Measurements from ENCODE around the gene FASTKD3. TPM values are rescaled to one million over a fixed set of nuclear protein-coding genes. Genes with fewer than 3 reads are reported as not detected.

The FASTKD3 gene
- total and polyA plus RNA-seq, 2 donors (not counting 3 experiments of a cell fraction or from before 2014, with no cell fraction given): 5.5 to 9.6 TPM

DNA sequence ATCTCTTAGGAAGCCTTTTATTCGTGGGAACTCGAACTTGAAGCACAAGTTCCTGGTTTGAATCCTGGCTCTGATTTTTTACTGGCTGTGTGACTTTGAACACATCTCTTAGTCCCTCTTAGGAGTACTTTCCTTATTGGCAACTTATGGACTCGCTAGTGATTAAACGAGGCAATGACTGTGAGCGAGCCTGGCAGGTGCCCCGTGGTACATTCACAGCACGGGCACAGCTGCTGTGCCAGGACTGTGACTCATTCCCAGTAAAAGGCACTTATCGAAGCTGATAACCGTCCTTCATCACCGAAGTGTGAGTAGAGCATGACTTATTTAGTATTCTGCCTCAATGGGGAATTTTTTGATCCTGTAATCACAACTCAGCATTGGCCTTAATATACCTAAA lies 40.6 kb downstream of the FASTKD3 start:
- dilution Hi-C loops (cut with MboI; ENCODE audit: extremely low pct_ligation_motif_present, low sequenced_read_pairs): no loop called here
- no TSS peak for BruUV-seq (replicated peaks)
- Histone ChIP-seq H3K4me3 (replicated peaks in 1 of 3; ENCODE audit: insufficient read depth in 1 of 3, low read depth in 1 of 3, low read length in 3 of 3) (no peak overlapping the region), H3K9me1 (replicated peaks; ENCODE audit: control insufficient read depth, extremely low read depth, insufficient read depth, low read length) (no peaks in the 10 kb centered on the region), H3K4me2 (ENCODE audit: insufficient read depth, low read length) (no peak overlapping the region), H3K27ac (ENCODE audit: insufficient read depth, low read depth, low read length) (no peak overlapping the region), H4K20me1 (replicated peaks; ENCODE audit: control insufficient read depth, extremely low read depth, insufficient read depth, low read length) (no peaks in the 10 kb centered on the region), H3K4me1 (ENCODE audit: control insufficient read depth, extremely low read depth, insufficient read depth, low read length) (no peaks in the 10 kb centered on the region), H3K79me2 (ENCODE audit: control insufficient read depth, insufficient read depth, low read length) (no peaks in the 10 kb centered on the region), H2AFZ (ENCODE audit: low read depth, low read length) (no peak overlapping the region), H3K36me3 (ENCODE audit: control insufficient read depth in 2 of 2, extremely low read depth in 1 of 2, insufficient read depth in 2 of 2, low read length in 2 of 2) (no peaks in the 10 kb centered on the region), H3K27me3 (ENCODE audit: control insufficient read depth in 2 of 2, insufficient read depth in 2 of 2, low read length in 2 of 2) (no peaks in the 10 kb centered on the region), H3K9me3 (replicated peaks; ENCODE audit: control insufficient read depth, insufficient read depth, low read length) (no peaks in the 10 kb centered on the region), H3K9ac (replicated peaks; ENCODE audit: extremely low read depth, insufficient read depth, low read length) (no peak overlapping the region)
- intact Hi-C loops (cut with micrococcal nuclease): no loop called here
- FAIRE-seq (no peak), DNase-seq (ENCODE audit: low read depth, low spot score) (no peak)
- CTCF ChIA-PET: no interaction called here
- POLR2A ChIA-PET: no interaction called here
- TF ChIP-seq FOS (IDR thresholded peaks at IDR 0.05; ENCODE audit: borderline replicate concordance, insufficient read depth, low read length): no peak
- no peak for TF ChIP-seq POLR2AphosphoS5 (IDR thresholded peaks at IDR 0.05; ENCODE audit: insufficient read depth, low read depth, low read length)
- no peak for TF ChIP-seq JUN (IDR thresholded peaks at IDR 0.05; ENCODE audit: borderline replicate concordance, insufficient read depth, insufficient read length, low read depth)
- no peak for TF ChIP-seq EZH2 (IDR thresholded peaks at IDR 0.05; ENCODE audit: borderline replicate concordance, low read depth, low read length, severe bottlenecking)
- TF ChIP-seq, protein P1, sequence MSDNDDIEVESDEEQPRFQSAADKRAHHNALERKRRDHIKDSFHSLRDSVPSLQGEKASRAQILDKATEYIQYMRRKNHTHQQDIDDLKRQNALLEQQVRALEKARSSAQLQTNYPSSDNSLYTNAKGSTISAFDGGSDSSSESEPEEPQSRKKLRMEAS (IDR thresholded peaks at IDR 0.05; ENCODE audit: insufficient read depth, insufficient read length): no peak
- no peak for TF ChIP-seq POLR2A (IDR thresholded peaks at IDR 0.05; ENCODE audit: low read depth, low read length)
- TF ChIP-seq GATA2 (IDR thresholded peaks at IDR 0.05; ENCODE audit: insufficient read depth, insufficient read length, low read depth, low read length): no peak
- no peak for TF ChIP-seq CTCF (IDR thresholded peaks at IDR 0.05; ENCODE audit: extremely low read depth in 1 of 2, insufficient read depth in 1 of 2, low read depth in 1 of 2, low read length in 2 of 2)
- TF ChIP-seq MYC (IDR thresholded peaks at IDR 0.05; ENCODE audit: low read depth, low read length): no peak
